ENCODE measurements around the gene MT1F.

Gene MT1F

GRCh38 chr16:56643080-56643778 lies 14.5 kb upstream of the MT1F start:
- in situ Hi-C loops (cut with HindIII; ENCODE audit: low sequenced_read_pairs) = no loop called here

- in situ Hi-C loops (cut with HindIII; ENCODE audit: low sequenced_read_pairs) = no loop called here
Measured at GRCh38 chr16:56643833-56644232, 13.9 kb upstream of the MT1F start.

DNA sequence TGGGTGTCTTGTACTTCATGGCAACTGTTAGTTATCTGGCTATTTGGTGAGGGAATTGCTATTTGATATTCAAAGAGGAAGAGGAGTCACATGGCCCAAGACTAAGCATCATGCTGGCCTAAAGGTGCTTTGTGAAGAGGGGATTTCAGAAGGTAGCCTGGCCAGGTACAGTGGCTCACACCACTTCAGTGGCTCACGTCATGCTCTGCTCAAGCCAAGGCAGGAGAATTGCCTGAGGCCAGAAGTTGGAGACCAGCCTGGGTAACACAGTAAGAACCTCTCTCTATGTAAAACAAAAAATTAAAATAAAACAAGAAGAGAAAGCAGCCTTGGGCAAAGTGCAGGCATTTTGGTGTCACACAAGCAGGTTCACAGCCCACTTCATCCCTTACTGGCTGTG lies 12.4 kb upstream of the MT1F start:
- in situ Hi-C loops (cut with HindIII; ENCODE audit: low sequenced_read_pairs) = no loop called here

- in situ Hi-C loops (cut with HindIII; ENCODE audit: low sequenced_read_pairs) = no loop called here
Measured at GRCh38 chr16:56645838-56646237, 11.9 kb upstream of the MT1F start.

DNA sequence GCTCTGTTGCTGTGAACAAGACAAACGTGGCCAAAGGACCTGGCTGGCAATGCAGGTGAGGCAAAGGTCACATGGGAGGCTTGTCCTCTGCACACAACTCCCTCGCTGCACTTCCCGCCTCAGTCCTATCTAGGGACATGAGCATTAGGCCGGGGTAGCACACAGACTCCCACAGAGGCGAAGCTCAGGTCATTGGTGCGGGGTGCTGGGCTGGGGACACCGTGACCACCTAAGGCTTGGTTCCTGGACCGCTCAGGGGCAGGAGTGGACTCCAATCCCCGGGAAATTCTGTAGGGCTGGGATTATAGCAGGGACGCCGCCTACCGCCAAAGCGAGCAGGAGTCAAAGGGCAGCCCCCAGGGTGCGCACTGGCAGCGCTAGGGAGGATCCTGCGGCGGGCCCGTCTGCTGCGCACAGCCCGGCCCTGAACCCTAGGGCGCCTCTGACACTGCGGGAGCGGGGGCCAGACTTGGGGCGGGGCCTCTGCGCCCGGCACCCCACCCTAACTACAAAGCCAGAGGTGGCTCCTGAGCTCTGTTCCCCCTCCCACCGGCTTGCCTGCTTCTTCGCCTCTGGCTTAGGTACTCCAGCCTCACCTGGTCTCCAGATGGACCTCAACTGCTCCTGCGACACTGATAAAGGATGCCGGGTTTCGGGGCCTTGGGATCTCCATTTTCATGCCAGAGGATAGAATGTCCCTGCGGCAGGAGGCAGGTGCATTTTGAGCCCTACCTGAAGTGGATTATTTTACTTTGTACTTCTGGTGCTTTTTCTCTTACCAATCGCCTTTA lies 9.9 kb upstream of the MT1F start:
- in situ Hi-C loops (cut with HindIII; ENCODE audit: low sequenced_read_pairs) = no loop called here

DNA sequence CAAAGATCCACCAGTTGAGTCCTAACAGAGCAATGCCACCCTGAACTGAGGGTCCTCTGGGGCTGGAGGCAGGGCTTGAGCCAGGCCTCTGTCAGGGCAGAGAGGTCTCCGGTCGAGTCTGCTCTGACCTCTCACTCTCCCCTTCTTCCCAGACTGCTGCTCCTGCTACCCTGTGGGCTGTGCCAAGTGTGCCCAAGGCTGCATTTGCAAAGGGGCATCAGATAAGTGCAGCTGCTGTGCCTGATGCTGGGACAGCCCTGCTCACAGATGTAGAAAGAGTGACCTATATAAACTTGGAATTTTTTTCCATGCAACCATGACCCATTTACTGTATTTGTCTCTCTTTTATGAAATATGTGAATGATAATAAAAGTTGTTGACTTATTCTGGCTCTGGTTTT lies 8.5 kb upstream of the MT1F start:
- in situ Hi-C loops (cut with HindIII; ENCODE audit: low sequenced_read_pairs) = no loop called here

- in situ Hi-C loops (cut with HindIII; ENCODE audit: low sequenced_read_pairs) = loop anchor here (5.0 kb wide), 1 partner anchor 83 kb away; the partner anchor contains the start of gene MT4
Measured at GRCh38 chr16:56649820-56650219, 7.9 kb upstream of the MT1F start.

- in situ Hi-C loops (cut with HindIII; ENCODE audit: low sequenced_read_pairs) = loop anchor here (5.0 kb wide), 1 partner anchor 84 kb away; the partner anchor contains the start of gene MT4
Measured at GRCh38 chr16:56651586-56651985, 6.2 kb upstream of the MT1F start, which contains the start of gene MT1B. TSS of gene MT1B (plus strand) at chr16:56651886. CDS start at chr16:56651954, 68 bp downstream.

GRCh38 chr16:56652600-56652999 lies 5.2 kb upstream of the MT1F start:
- in situ Hi-C loops (cut with HindIII; ENCODE audit: low sequenced_read_pairs) = loop anchor here (5.0 kb wide), 1 partner anchor 85 kb away; the partner anchor contains the start of gene MT4

GRCh38 chr16:56653218-56653617 lies 4.5 kb upstream of the MT1F start:
- in situ Hi-C loops (cut with HindIII; ENCODE audit: low sequenced_read_pairs) = loop anchor here (5.0 kb wide), 1 partner anchor 86 kb away; the partner anchor contains the start of gene MT4

GRCh38 chr16:56658327-56658875 lies 642 bp downstream of the MT1F start:
- in situ Hi-C loops (cut with HindIII; ENCODE audit: low sequenced_read_pairs) = no loop called here

DNA sequence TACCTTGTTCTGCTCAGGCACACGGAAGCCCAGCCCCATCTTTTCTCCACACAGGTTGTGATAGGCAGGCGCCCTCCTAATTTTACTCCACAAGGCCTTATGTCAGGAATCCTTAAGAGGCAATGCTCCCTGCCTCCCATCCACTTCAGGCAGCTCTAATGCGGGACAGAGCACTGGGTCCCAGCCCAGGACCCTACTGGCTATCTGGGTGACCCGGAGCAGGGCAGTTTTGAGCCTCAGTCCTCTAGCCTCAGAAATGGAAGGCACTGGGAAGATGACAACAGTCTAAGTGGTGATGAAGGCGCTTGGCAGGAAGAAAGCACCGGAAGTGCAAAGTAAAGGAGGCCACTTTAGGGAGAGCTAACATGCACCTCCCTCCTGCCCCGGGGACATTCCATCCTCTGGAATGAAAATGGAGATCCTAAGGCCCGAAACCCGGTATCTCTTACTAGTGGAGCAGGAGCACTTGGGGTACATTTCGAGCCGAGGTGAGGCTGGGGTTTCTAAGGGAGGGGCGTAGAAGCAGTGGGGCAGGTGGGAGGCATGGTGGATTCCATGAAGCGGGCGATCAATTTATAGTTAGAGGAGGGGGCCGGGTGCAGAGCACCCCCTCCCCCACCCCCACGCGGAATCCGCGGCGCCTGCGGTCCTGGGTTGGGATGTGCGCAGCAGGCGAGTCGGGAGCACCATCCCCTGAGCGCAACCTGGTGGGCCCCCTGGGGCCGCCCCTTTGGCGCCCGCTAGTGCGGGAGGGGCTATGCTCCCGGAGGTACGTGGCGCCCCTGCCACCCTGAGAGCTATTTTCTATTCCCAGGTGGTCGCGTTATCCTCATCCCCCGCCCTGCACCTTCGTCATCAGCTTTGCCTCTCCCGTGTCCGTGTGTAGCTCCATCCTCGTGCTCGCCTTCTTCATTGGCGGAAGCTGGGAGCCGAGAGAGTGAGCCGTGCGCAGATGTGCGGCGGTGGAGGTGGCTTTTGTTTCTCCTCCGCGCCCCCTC lies 4.9 kb downstream of the MT1F start:
- in situ Hi-C loops (cut with HindIII; ENCODE audit: low sequenced_read_pairs) = no loop called here

GRCh38 chr16:56664506-56664905 lies 6.7 kb downstream of the MT1F start:
- in situ Hi-C loops (cut with HindIII; ENCODE audit: low sequenced_read_pairs) = no loop called here

GRCh38 chr16:56665286-56666261 lies 7.8 kb downstream of the MT1F start:
- in situ Hi-C loops (cut with HindIII; ENCODE audit: low sequenced_read_pairs) = loop anchor here (5.0 kb wide), 1 partner anchor 52 kb away; no protein-coding TSS in a partner anchor

- in situ Hi-C loops (cut with HindIII; ENCODE audit: low sequenced_read_pairs) = loop anchor here (5.0 kb wide), 1 partner anchor 49 kb away; no protein-coding TSS in a partner anchor
Measured at GRCh38 chr16:56667581-56668571, 10.1 kb downstream of the MT1F start, which contains the start of gene MT1G. TSS of gene MT1G (minus strand) at chr16:56668065. CDS start at chr16:56667993, 72 bp downstream.

DNA sequence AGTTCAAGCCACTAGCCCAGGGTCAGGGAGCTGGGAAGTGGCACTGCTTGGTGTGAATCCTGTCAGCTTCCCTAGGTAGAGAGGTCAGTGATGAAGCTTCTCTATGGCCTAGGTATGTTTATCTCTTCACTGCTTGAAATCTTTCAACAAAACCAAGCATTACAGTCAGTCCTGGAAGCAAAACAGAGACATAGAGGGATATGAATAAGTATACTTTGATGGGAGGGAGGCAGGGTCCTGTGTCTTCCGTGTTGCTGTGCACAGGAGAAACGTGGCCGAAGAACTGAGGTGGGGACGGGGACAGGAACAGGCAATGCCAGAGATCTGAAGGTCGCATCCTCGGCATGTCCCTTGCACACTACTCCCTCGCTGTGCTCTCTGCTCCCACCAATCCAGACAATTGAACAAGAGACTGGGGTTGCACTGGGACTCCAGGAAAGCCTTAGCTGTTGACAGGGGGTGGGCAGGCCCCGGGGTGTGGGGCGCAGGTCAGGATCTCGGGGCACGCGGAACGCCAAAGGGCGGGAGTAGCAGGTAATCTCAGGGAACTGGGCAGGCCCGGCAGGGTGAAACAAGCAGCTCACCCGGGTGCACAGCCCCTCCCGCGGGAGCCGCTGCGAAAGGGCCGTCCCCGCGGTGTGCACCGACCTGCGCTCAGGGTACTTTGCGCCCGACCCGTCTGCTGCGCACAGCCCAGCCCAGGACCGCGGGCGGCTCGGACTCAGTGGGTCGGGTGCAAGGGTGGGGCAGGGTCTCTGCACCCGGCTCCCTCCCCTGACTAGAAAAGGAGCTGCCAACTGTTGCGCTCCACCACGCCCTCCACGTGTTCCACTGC lies 11.5 kb downstream of the MT1F start, which contains the start of gene MT1H:
TSS of gene MT1H (plus strand) at position 810 of the 835 bp plus-strand sequence. CDS start 71 bp downstream, outside the sequence.
- in situ Hi-C loops (cut with HindIII; ENCODE audit: low sequenced_read_pairs) = loop anchor here (5.0 kb wide), 1 partner anchor 48 kb away; no protein-coding TSS in a partner anchor

Data from endothelial cell of hepatic sinusoid (primary cell).